GM12874 (cell line): Measurements from ENCODE around the gene PITPNM1.

ENCODE experiments used
- TF ChIP-seq, protein P1 (sequence below): IDR thresholded peaks from 2 replicates; pipeline ENCODE4 v1.5.1; 2011; ENCODE audit warnings: low read depth, mild to moderate bottlenecking, control low read depth, low read length, moderate library complexity; ENCODE audit not compliant: insufficient read depth

The PITPNM1 gene

DNA sequence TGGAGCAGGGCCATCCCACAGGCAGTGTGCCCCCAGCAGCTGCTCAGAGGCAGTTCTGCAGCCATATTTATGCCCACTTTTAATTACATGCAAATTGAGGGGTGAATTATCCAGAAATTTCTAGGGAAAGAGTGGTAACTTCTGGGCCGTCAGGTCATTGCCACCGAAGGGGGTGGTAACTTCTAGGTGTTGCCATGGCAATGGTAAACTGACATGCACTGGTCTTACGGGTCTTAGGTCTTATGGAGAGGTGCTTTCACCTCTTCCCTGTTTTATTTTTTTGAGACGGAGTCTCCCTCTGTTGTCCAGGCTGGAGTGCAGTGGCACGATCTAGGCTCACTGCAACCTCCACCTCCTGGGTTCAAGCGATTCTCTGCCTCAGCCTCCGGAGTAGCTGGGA, 32.3 kb downstream of the PITPNM1 start:
- TF ChIP-seq, protein P1, sequence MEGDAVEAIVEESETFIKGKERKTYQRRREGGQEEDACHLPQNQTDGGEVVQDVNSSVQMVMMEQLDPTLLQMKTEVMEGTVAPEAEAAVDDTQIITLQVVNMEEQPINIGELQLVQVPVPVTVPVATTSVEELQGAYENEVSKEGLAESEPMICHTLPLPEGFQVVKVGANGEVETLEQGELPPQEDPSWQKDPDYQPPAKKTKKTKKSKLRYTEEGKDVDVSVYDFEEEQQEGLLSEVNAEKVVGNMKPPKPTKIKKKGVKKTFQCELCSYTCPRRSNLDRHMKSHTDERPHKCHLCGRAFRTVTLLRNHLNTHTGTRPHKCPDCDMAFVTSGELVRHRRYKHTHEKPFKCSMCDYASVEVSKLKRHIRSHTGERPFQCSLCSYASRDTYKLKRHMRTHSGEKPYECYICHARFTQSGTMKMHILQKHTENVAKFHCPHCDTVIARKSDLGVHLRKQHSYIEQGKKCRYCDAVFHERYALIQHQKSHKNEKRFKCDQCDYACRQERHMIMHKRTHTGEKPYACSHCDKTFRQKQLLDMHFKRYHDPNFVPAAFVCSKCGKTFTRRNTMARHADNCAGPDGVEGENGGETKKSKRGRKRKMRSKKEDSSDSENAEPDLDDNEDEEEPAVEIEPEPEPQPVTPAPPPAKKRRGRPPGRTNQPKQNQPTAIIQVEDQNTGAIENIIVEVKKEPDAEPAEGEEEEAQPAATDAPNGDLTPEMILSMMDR, result no peak

DNA sequence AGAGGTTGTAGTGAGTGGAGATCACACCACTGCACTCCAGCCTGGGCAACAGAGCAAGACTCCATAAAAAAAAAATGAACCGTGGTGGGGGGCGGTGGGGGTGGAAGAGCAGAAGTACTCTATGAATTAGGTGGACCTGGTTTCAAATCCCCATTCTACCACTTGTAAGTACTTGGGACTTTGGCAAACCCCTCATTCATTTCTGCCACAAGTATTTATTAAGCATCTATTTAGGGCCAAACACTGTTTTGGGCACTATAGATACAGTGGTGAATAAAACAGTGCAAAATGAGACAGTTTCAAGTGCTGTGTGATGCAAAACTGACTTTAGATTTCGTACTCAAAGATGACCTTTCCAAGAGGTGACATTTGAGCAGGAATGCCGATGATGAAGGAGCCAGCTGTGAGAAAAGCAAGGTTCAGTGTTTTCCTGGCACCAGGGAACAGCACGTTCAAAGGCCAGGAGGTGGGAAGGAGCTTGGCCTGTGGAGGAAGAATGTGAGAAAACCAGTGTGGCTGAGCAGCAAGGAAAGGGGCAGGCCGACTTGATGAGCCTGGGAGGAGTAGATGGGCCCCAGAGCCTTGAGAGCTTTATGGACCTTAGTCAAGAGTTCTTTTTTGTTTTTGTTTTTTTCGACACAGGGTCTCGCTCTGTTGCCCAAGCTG, 34.7 kb downstream of the PITPNM1 start:
- TF ChIP-seq, protein P1, result no peak

DNA sequence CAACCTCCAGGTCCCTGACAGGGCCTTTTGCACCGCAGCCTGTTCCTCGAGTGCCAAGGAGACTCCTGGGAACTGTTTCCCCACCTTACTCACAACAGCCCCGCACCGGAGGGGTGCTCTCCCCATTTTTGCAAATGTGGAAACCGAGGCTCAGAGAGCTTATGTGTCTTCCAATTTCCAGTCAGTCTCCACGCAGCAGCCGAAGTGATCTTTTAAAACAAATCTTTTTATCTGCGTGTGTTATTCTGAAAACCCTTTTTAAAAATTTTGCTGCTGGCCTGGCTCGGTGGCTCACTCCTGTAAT, 35.7 kb downstream of the PITPNM1 start:
- TF ChIP-seq, protein P1, result no peak

DNA sequence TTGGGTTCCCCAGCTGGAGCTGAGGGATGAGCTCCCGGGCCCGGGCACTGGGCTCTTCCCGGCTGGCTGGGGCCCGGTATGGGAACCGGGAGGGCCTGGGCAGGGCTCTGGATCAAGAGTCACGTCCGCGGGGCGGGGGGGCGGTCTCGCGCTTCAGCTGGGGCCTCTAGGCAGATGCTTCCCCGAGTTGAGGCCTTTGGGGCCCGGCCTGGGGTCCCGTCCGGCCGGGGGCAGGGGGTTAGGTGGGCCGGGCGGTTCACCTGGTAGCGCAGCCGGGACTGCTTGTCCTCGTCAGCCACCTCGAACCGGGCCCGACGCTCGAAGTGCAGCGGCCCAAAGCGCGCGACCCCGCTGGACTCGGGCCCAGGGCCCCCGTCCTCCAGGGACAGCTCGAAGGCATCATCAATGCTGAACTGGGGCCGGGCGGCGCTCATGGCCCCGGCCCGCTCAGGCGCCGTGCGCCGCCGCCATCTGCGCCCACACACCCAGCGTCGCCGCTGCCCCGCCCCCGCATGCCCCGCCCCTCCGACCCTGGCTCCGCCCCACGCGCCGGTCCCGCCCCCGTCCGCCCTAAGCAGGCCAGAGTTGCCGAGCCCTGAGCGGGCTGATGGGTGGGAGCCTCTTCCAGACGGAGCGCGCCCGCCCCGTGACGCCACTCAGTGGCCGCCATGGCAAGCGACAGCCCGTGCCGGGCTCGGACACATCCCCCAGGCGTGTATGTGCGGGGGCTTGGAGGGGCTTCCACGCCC, 36.2 kb downstream of the PITPNM1 start, which contains the start of gene TMEM134:
TMEM134 (minus strand) TSS at position 493 of the 749 bp plus-strand sequence; CDS start at position 434, 59 bp downstream.
- TF ChIP-seq, protein P1, result peak; percentile 65

DNA sequence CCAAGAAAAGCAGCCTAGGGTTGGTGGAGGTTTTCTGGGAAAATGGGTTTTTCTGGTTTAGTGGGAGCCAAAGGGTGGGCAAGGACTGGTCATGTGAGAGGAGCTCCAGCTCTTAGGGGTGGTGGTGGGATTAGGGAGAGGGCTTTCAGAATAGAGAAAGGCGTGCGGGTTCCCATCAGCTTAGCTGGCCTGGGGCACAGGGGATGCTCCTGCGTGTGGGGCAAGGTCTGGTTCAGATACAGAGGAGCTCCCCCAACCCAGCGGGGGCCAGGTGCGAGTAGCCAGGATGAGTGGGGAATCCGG, 36.8 kb downstream of the PITPNM1 start:
- TF ChIP-seq, protein P1, result no peak

DNA sequence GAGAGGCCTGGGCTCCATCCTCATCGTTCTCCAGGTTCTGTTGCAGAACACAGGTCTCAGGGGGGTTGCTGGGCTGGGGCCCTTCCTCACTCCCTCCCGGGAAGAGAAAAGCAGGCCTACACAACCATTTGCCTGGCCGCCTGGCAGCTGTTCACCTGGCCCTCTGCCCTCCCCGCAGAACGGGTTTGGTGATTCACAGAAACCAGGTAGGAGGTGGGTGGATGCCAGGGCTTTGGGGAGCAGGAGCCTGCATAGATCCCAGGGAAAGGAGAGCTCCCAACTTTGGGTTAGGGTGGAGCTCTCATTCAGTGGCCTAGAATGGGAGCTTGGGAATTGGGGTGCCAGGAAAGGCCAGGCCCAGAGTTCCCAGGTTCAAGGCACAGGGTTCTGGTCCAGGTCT, 37.1 kb downstream of the PITPNM1 start:
- TF ChIP-seq, protein P1, result no peak

DNA sequence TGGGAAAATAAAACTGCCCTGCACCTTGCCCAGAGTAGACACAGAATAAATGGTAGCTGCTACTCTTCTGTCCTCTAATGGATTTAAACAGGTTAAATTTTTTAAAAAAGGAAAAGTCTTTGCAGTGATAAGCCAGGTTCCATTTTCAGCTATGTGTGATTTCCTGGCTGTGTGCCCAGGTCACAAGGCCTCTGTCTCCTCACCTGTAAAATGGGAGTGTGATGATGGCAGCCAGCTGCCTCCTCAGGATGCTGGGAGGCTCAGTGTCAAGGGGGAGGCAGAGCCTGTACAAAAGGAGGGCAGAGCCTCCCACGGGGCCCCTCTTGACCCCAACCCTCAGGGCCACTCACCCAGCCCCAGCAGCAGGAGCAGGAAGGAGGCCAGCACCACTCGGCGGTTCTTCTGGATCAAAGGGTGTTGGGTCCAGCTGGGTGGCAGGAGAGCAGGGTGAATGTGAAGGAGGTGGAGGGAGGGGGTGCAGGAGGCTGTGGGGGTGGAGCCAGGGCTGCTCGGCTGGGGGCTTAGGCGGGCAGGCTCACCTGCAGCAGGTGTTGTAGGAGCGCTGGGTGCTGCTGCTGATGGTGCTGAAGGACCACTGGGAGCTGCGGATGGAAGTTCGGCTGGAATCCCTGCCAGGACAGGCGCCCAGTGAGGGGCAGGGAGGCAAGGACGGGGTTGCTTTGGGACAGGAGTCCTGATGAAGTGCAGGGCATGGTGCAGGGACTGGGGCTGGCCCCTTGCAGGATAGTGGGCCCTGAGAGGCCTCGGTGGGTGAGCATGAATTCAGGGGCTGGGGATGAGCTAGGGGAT, 38.0 kb downstream of the PITPNM1 start:
- TF ChIP-seq, protein P1, result no peak
